C4-2B (cell line): ENCODE measurements around the gene LMCD1.

Source experiments
- ZFX ChIP-seq: fragments of 450-650 bp; IDR thresholded peaks from 2 replicates; pipeline ENCODE4 v1.6.1; 2017
- TF ChIP-seq, protein P1 (sequence below): fragments of 450-650 bp; conservative IDR thresholded peaks from 2 replicates; pipeline ENCODE4 v1.5.1; 2017; ENCODE audit warnings: mild to moderate bottlenecking

DNA sequence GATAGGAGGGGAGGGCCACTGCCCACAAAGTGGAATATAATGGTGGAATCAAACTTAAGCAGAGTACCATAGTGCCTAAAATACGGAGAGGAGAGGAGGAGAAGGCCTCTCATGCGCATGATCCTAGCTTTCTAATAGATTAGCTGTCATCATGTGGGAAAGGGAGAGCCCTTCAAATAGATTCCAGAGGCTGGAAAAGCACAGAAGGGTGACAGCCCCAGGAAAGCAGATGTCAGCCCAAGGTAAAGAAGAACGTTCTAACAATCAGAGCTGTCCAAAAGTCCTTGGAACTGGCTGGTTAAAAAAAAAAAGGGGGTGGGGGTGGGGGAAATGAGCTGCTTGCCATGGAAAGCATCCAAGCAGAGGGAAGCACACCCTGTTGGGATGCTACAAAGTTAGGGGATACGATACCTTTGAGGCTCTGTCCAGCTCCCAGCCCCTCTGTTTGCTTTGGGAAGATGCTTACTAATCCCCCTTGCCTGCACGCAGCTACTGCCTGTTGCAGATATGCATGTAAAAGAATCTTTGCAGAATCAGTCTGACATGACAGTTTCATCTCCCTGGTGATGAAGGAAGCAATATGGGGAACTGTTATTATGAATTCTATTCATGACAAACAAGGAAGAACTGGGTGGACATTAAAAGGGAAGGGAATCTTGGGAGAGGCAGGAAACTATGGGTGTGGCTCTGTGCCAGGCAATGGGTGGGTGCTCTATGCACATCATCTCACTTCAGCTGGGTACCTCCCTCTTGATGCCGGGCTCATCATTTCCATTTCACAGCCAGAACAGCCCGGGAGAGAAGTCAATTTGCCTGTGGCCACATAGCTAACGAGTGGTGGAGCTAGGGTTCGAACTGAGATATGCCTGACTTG, 10.1 kb upstream of the LMCD1 start:
- TF ChIP-seq, protein P1, sequence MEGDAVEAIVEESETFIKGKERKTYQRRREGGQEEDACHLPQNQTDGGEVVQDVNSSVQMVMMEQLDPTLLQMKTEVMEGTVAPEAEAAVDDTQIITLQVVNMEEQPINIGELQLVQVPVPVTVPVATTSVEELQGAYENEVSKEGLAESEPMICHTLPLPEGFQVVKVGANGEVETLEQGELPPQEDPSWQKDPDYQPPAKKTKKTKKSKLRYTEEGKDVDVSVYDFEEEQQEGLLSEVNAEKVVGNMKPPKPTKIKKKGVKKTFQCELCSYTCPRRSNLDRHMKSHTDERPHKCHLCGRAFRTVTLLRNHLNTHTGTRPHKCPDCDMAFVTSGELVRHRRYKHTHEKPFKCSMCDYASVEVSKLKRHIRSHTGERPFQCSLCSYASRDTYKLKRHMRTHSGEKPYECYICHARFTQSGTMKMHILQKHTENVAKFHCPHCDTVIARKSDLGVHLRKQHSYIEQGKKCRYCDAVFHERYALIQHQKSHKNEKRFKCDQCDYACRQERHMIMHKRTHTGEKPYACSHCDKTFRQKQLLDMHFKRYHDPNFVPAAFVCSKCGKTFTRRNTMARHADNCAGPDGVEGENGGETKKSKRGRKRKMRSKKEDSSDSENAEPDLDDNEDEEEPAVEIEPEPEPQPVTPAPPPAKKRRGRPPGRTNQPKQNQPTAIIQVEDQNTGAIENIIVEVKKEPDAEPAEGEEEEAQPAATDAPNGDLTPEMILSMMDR: no peak
- no peak for TF ChIP-seq ZFX
